ENCODE results near the gene WNT5A. TPM values are rescaled to one million over a fixed set of nuclear protein-coding genes. Genes with fewer than 3 reads are reported as not detected.
A peak's percentile ranks its signal among the peaks of the same experiment; 100 is the strongest.

WNT5A gene
- total and polyA plus RNA-seq, 9 of the 15 experiments (the other 6 are each of a cell fraction or from before 2014, with no cell fraction given): 0.11 TPM; not detected in 8

DNA sequence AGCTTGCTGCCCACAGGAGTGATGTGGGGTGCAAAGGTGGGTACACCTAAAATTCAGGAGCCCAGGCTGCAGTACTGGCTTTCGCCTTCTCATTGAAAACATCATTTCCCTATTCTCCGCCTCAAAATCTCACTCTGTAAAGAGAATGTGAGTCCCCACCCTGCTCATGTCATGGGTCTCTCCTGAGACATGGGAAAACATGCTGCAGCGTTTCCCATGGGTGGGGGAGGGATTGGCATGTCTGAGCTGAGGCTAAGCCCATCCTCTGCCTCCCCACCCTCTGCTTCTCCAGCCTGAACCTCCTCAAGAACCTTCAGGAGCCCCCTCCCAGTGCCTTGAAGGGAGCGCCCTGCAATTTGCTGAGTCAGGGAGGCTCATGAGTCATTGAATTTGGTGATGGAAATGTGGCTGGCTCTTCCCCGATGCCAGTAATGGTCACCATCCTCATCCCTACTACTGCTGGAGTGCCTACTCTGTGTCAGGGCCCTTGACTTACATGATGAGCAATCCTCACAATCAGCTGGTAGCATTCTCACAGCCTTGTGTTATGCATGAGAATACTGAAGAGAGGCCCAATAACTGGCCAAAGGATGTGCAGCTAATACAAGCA is 28.8 kb downstream of the WNT5A start (continued):
- TF ChIP-seq, protein P1, sequence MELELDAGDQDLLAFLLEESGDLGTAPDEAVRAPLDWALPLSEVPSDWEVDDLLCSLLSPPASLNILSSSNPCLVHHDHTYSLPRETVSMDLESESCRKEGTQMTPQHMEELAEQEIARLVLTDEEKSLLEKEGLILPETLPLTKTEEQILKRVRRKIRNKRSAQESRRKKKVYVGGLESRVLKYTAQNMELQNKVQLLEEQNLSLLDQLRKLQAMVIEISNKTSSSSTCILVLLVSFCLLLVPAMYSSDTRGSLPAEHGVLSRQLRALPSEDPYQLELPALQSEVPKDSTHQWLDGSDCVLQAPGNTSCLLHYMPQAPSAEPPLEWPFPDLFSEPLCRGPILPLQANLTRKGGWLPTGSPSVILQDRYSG (tag; conservative IDR thresholded peaks at IDR 0.05; ENCODE audit: low read depth): no peak
- TF ChIP-seq ZNF316 (IDR thresholded peaks at IDR 0.05) (peak; percentile 86), ZBED1 (IDR thresholded peaks at IDR 0.05) (no peak), MAFK (IDR thresholded peaks at IDR 0.05; ENCODE audit: low read length) (peak; percentile 28; the same call in 1 of the 2 replicates)
- TF ChIP-seq, protein P2, sequence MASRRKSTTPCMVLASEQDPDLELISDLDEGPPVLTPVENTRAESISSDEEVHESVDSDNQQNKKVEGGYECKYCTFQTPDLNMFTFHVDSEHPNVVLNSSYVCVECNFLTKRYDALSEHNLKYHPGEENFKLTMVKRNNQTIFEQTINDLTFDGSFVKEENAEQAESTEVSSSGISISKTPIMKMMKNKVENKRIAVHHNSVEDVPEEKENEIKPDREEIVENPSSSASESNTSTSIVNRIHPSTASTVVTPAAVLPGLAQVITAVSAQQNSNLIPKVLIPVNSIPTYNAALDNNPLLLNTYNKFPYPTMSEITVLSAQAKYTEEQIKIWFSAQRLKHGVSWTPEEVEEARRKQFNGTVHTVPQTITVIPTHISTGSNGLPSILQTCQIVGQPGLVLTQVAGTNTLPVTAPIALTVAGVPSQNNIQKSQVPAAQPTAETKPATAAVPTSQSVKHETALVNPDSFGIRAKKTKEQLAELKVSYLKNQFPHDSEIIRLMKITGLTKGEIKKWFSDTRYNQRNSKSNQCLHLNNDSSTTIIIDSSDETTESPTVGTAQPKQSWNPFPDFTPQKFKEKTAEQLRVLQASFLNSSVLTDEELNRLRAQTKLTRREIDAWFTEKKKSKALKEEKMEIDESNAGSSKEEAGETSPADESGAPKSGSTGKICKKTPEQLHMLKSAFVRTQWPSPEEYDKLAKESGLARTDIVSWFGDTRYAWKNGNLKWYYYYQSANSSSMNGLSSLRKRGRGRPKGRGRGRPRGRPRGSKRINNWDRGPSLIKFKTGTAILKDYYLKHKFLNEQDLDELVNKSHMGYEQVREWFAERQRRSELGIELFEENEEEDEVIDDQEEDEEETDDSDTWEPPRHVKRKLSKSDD (conservative IDR thresholded peaks at IDR 0.05; ENCODE audit: low read length): no peak
- TF ChIP-seq, protein P3, sequence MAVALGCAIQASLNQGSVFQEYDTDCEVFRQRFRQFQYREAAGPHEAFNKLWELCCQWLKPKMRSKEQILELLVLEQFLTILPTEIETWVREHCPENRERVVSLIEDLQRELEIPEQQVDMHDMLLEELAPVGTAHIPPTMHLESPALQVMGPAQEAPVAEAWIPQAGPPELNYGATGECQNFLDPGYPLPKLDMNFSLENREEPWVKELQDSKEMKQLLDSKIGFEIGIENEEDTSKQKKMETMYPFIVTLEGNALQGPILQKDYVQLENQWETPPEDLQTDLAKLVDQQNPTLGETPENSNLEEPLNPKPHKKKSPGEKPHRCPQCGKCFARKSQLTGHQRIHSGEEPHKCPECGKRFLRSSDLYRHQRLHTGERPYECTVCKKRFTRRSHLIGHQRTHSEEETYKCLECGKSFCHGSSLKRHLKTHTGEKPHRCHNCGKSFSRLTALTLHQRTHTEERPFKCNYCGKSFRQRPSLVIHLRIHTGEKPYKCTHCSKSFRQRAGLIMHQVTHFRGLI (CRISPR knock-in tag; IDR thresholded peaks at IDR 0.05): no peak

Measured in K562 (cell line).